ENCODE measurements around the gene ARHGEF16. TPM values are rescaled to one million over a fixed set of nuclear protein-coding genes. Genes with fewer than 3 reads are reported as not detected.

Gene ARHGEF16
- total and polyA plus RNA-seq, 2 donors (not counting 1 experiment from before 2014, with no cell fraction given) = 0.13 to 0.22 TPM

DNA sequence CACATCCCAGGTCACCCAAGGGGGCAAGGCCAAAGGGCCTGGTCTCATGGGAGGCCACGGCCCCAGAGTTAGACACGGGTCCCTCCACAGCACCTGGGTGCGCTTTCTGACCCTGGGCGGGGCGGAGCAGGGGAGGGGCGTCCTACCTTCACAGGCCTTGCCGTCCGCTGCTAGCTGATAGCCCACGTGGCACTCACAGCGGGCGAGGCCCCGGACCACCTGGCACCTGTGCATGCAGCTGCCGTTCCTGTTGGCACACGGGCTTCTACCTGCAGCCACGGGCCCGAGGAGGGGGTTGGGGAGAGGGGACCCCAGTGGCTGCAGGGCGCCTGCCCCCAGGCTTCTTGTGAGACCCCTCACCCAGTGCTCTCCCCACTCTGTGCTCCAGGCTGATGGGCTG lies 59.9 kb downstream of the ARHGEF16 start:
- Histone ChIP-seq H3K4me1 (ENCODE audit: control insufficient read depth in 2 of 2, insufficient read depth in 2 of 2, low read length in 2 of 2) (no peaks in the 10 kb centered on the region), H3K27ac (ENCODE audit: low read length in 2 of 2) (no peak overlapping the region), H4K20me1 (ENCODE audit: control insufficient read depth, insufficient read depth, low read length, poor library complexity, severe bottlenecking) (peaks cover 70% of the 10 kb centered on the region), H3K27me3 (replicated peaks in 1 of 4; ENCODE audit: control extremely low read depth in 1 of 4, control insufficient read depth in 3 of 4, insufficient read depth in 4 of 4, low read length in 3 of 4) (no peaks in the 10 kb centered on the region), H3K9me3 (ENCODE audit: control extremely low read depth in 1 of 3, control insufficient read depth in 2 of 3, insufficient read depth in 1 of 3, low read length in 2 of 3) (peaks cover 0 to 21% (median 0%) of the 10 kb centered on the region in 3 donors), H3K36me3 (replicated peaks in 1 of 2; ENCODE audit: control extremely low read depth in 1 of 2, control insufficient read depth in 1 of 2, extremely low read depth in 1 of 2, insufficient read depth in 2 of 2, low read length in 1 of 2) (no peaks in the 10 kb centered on the region), H3K79me2 (ENCODE audit: control insufficient read depth, insufficient read depth, low read length) (peaks cover 11% of the 10 kb centered on the region), H3K9ac (ENCODE audit: low read length) (no peak overlapping the region), H2AFZ (ENCODE audit: insufficient read depth, low read depth, low read length, poor library complexity, severe bottlenecking) (no peak overlapping the region), H3K4me3 (ENCODE audit: control extremely low read depth in 1 of 5, extremely low read depth in 1 of 5, insufficient read depth in 1 of 5, low read depth in 2 of 5, low read length in 4 of 5) (no peak overlapping the region), H3K4me2 (replicated peaks; ENCODE audit: low read depth, low read length, poor library complexity, severe bottlenecking) (no peak overlapping the region)
- Mint-ChIP-seq H3K9me3 (ENCODE audit: insufficient read depth) (no peaks in the 10 kb centered on the region), H3K4me1 (no peaks in the 10 kb centered on the region), H3K4me3 (no peak overlapping the region), H3K27ac (no peak overlapping the region), H3K27me3 (no peaks in the 10 kb centered on the region)
- no peak for ATAC-seq (ENCODE audit: low read depth)
- ChIA-PET CTCF (no interaction called here), POLR2A (no interaction called here)
- no peak for DNase-seq
- 92% methylated on average over 16 of the region's 17 CpGs for WGBS (ENCODE audit: insufficient coverage)
- TF ChIP-seq, protein P1, sequence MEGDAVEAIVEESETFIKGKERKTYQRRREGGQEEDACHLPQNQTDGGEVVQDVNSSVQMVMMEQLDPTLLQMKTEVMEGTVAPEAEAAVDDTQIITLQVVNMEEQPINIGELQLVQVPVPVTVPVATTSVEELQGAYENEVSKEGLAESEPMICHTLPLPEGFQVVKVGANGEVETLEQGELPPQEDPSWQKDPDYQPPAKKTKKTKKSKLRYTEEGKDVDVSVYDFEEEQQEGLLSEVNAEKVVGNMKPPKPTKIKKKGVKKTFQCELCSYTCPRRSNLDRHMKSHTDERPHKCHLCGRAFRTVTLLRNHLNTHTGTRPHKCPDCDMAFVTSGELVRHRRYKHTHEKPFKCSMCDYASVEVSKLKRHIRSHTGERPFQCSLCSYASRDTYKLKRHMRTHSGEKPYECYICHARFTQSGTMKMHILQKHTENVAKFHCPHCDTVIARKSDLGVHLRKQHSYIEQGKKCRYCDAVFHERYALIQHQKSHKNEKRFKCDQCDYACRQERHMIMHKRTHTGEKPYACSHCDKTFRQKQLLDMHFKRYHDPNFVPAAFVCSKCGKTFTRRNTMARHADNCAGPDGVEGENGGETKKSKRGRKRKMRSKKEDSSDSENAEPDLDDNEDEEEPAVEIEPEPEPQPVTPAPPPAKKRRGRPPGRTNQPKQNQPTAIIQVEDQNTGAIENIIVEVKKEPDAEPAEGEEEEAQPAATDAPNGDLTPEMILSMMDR (IDR thresholded peaks at IDR 0.05) = no peak
- no peak for TF ChIP-seq EZH2 (IDR thresholded peaks at IDR 0.05; ENCODE audit: borderline replicate concordance, insufficient read depth, low read depth, low read length, poor library complexity, severe bottlenecking)
- intact Hi-C loops (cut with micrococcal nuclease) = no loop called here

DNA sequence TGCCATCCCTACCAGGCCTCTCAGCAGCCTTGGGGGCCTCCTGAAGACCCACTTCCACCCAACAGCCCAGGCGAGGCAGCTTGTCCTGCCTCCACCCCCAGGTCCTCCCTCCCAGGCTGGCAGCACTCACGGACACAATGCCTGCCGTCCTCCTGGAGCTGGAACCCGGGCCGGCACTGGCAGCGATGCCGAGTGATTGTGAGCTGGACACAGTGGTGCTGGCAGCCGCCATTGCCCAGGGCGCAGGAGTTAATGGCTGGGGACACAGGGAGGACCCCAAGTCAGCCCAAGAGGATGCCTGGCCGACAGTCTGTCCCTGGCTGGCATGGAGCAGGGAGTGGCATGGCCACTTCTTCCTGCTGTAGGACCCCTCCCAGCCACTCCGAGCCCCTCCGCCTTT lies 60.8 kb downstream of the ARHGEF16 start:
- H3K9me3 Mint-ChIP-seq (ENCODE audit: insufficient read depth) = no peaks in the 10 kb centered on the region
- no peak overlapping the region for H2AFZ ChIP-seq (ENCODE audit: insufficient read depth, low read depth, low read length, poor library complexity, severe bottlenecking)
- peaks cover 0 to 21% (median 0%) of the 10 kb centered on the region in 3 donors for H3K9me3 ChIP-seq (ENCODE audit: control extremely low read depth in 1 of 3, control insufficient read depth in 2 of 3, insufficient read depth in 1 of 3, low read length in 2 of 3)
- no peaks in the 10 kb centered on the region for H3K4me1 ChIP-seq (ENCODE audit: control insufficient read depth in 2 of 2, insufficient read depth in 2 of 2, low read length in 2 of 2)
- DNase-seq (no peak), ATAC-seq (ENCODE audit: low read depth) (no peak)
- no peaks in the 10 kb centered on the region for H3K4me1 Mint-ChIP-seq
- H3K27ac ChIP-seq (ENCODE audit: low read length in 2 of 2) = no peak overlapping the region
- no peaks in the 10 kb centered on the region for H3K27me3 ChIP-seq (replicated peaks in 1 of 4; ENCODE audit: control extremely low read depth in 1 of 4, control insufficient read depth in 3 of 4, insufficient read depth in 4 of 4, low read length in 3 of 4)
- H3K4me3 ChIP-seq (ENCODE audit: control extremely low read depth in 1 of 5, extremely low read depth in 1 of 5, insufficient read depth in 1 of 5, low read depth in 2 of 5, low read length in 4 of 5) = no peak overlapping the region
- no peak overlapping the region for H3K27ac Mint-ChIP-seq
- ChIA-PET POLR2A (no interaction called here), CTCF (no interaction called here)
- intact Hi-C loops (cut with micrococcal nuclease) = no loop called here
- H3K4me2 ChIP-seq (replicated peaks; ENCODE audit: low read depth, low read length, poor library complexity, severe bottlenecking) = no peak overlapping the region
- no peak for TF ChIP-seq EZH2 (IDR thresholded peaks at IDR 0.05; ENCODE audit: borderline replicate concordance, insufficient read depth, low read depth, low read length, poor library complexity, severe bottlenecking)
- TF ChIP-seq, protein P1 (IDR thresholded peaks at IDR 0.05) = no peak
- H3K27me3 Mint-ChIP-seq = no peaks in the 10 kb centered on the region
- H3K9ac ChIP-seq (ENCODE audit: low read length) = no peak overlapping the region
- no peaks in the 10 kb centered on the region for H3K36me3 ChIP-seq (replicated peaks in 1 of 2; ENCODE audit: control extremely low read depth in 1 of 2, control insufficient read depth in 1 of 2, extremely low read depth in 1 of 2, insufficient read depth in 2 of 2, low read length in 1 of 2)
- H3K4me3 Mint-ChIP-seq = no peak overlapping the region
- 92% methylated on average over 12 of the region's 12 CpGs for WGBS (ENCODE audit: insufficient coverage)
- peaks cover 70% of the 10 kb centered on the region for H4K20me1 ChIP-seq (ENCODE audit: control insufficient read depth, insufficient read depth, low read length, poor library complexity, severe bottlenecking)
- peaks cover 11% of the 10 kb centered on the region for H3K79me2 ChIP-seq (ENCODE audit: control insufficient read depth, insufficient read depth, low read length)
